Activated gamma-delta T cell (primary cell): ENCODE measurements around the gene NIPAL3.
A peak's percentile ranks its signal among the peaks of the same experiment; 100 is the strongest.

Experiments
- DNase-seq: peaks from one replicate; lab custom pipeline; 2025; lab: John Stamatoyannopoulos, UW

Gene NIPAL3

DNA sequence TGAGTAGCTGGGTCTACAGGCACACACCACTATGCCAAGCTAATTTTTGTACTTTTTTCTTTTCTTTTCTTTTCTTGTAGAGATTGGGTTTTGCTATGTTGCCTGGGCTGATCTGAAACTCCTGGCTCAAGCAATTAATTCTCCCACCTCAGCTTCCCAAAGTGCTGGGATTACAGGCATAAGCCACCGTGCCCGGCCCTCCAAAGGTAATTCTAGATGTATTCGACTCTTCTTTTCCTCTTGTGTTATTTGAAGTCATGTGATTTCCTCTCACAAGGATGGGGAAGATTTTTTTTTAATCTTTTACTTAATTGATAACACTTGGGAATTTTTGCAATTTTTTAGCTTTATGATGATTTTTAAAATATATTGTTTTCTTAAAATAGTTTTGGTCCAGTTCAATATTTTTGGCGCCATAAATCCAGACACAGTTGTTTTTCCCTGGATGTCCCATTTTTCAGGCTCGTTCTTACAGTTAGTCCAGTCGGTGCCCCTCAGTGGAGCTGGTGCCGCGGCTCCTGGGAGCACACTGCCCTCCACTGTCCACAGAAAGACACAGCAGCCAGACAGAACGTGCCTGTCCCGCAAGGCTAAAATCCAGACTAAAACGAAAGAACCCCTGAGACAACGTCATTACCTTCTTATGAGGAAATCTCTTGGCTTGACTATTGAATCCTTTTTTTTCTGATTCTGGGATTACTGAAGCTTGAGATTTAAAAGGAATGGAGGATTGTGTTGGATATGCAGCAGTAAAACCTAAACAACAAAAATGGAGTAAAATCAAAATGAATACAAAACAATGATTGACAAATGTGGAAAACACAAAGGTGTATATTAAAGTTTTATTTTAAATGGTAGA is 24.4 kb upstream of the NIPAL3 start:
- peak; percentile 21 for DNase-seq

GRCh38 chr1:24391882-24392603 is 23.6 kb upstream of the NIPAL3 start:
- DNase-seq: no peak

DNA sequence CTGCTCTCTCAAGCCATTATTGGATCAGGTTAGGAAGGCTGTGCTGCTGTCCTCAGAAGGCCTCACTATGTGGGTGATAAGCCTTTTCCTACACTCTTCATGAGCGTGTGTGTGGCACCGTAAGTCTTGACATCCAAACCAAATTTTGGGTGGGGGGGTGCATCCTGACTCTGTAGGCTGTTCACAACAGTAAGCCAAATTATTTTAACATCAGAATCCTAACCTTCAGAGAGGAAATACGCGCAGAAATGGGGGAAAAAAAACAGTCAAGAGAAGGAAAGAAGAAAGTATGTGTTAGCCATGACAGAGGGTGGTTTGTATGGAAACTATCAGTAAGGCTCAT is 23.0 kb upstream of the NIPAL3 start:
- DNase-seq: no peak

DNA sequence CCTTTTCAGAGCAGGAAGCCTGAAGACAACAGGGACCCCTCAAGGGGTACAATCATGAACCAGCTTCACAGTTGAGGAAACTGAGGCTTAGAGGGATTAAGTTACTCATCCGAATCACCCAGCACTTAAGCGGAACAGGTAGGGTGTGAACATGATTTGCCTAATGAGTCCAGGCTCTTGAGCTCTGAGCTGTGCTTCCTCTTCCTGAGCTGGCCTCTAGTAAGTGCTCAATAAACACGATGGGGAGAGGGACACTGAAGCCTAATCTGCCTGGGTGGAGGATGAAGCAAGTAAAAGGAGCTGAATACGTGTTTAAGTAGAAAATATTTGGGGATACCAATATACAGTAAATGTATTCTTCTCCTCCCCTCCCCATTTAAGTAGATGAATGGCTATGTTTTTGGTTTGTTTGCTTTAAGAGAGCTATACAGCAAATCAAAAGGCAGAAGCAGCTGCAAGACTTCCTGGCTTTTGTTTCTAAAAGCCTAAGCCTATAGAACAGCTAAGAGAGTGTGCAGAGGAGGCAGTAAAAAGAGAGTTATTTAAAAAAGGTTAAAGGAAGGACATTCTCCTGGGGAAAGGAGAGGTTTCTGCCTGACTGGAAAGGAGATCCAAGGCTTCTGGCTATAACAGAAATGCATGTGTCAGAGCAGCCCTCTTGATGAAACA is 22.5 kb upstream of the NIPAL3 start:
- no peak for DNase-seq

GRCh38 chr1:24393892-24394291 is 21.7 kb upstream of the NIPAL3 start:
- no peak for DNase-seq

GRCh38 chr1:24400065-24400464 is 15.5 kb upstream of the NIPAL3 start:
- no peak for DNase-seq

DNA sequence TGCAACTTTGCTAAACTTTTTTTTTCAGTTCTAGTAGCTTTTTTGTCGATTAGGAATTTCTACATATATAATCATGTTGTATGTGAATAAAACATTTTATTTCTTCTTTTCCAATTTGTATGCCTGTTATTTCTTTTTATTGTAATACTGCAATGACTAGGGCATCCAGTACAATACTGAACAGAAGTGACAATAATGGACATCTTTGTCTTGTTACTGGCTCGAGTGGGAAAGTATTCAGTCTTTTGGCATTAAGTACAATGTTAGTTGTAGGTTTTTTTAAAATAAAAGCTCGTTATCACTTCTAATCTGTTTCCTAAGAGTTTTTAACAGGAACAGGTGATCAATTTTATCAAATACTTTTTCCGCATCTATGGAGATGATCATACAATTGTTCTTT is 11.8 kb upstream of the NIPAL3 start:
- no peak for DNase-seq

GRCh38 chr1:24406788-24407187 is 8.8 kb upstream of the NIPAL3 start:
- DNase-seq: no peak

GRCh38 chr1:24409535-24409934 is 6.1 kb upstream of the NIPAL3 start:
- no peak for DNase-seq

GRCh38 chr1:24410750-24411149 is 4.9 kb upstream of the NIPAL3 start:
- DNase-seq: no peak

DNA sequence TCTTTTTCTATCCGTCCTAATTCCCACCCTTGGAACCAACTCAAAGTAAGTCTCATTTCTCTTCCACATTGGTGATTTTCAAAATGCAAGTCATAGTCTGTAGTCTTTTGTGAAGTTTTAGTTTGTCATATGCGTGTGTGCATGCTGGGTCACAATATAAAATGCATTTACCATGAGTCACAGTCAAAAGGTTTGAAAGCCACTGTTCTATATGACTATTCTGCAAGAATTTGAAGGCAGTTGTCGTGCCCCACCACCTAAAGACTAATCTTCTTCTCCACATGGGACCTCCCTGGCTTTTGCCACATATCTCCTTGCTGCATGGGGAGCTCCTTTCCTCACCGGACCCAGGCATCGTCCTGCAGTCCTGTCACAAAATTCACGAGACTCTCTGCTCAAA is 3.6 kb upstream of the NIPAL3 start:
- no peak for DNase-seq

DNA sequence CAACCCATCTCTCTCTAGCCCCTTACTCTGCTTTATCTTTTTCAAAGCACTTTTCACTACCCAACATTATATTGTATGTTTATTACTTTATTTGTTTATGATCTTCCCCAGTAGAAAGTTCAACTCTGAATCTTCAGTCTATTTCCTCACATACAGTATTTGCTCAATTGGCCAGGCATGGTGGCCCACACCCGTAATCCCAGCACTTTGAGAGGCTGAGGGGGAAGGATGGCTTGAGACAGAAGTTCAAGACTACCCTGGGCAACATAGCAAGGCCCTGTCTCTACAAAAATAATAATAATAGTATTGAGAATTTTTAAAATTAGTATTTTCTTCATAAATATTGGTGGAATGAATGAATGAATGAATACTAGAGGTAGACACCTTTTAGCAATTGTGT is 3.2 kb upstream of the NIPAL3 start:
- no peak for DNase-seq

GRCh38 chr1:24413350-24414163 is 2.0 kb upstream of the NIPAL3 start, which contains the start of gene STPG1:
Gene STPG1, minus strand, starts transcription at chr1:24413782. Its CDS starts 12,394 bp downstream, at chr1:24401388.
- DNase-seq: peak; percentile 23

GRCh38 chr1:24414775-24415333 is 748 bp upstream of the NIPAL3 start:
- DNase-seq: no peak

DNA sequence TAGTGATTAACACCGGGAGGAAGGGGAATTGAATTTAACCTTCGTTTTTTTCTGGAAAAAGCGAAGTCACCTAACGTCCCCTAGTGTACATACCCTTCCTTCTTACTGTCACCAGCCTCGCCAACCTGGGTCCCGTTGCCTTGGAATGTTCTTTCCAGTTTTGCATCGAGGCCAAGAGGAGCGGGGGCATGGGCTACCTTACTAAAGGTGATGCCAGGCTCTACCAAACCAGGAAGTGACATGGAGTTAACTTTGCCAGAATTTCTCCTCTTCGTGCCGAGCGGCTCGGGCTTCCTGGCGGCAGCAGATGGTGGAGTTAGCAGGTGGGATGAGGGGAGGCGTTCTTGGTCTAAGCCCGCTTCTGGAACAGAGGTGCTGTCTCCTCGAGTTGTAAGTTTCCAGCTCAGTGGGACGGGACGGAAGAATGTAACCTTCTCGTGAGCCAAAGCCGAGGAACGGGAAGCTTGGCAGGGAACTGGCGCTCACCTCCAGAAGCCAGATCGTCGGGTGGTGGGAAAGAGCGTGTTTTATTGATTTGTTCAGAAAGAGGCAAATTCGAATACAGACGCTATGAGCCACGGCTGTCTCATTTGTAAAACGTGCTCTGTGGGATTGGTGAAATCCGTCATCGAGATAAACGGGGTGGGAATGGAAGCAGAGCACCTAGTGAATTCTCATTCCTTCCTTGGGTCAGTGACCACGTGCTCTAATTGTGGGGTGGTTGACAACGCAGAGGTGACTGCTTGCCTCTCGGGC is 486 bp downstream of the NIPAL3 start:
- no peak for DNase-seq

DNA sequence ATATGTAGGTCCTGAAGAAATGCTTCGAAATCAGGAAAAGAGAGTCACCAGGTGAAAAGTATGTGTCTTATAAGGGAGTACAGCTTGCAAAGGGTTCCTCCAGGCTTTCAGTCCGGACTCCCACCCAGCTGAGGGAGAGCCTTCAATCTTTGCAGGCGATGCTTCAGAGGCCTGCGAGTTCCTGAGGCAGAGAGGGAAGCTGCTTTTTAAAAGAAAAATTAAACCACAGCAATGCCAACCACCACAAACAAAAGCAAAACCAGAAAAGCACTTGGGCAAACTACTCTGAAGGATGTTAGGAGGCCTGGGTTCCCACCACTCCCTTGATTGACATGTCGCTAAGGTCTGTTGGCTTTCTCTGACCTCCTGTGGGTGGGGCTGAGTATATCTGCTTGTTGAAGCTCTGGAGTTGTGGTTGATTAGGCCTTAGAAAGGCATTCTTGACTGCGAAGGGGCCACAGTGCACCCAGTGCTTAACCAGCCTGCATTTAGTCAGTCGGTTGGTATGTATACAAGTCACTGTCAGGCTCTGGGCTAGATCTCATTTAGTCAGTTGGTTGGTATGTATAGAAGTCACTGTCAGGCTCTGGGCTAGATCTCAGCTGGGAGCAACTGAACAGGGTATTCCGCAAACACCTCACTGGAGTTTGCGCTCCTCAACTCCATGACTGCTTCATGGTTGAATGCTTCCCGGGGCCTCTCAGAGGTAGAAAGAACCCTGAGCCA is 1.2 kb downstream of the NIPAL3 start:
- no peak for DNase-seq

DNA sequence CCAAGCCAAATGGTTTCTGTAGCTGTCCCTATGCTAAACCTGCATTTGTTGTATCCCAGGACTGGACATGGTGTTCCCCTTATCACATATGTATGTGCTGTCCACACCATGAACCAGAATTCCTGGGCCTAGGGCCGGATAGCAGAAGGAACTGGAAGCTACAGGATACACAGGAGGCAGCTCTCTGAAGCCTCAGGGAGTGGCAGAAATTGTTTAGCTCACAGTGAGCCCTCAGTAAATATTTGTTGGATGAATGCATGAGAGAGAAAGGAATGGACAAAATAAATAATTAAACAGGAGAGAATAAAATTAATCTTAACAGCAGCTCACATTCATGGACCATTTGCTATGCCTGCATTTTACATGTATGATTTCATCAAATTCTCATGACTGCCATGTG is 2.1 kb downstream of the NIPAL3 start:
- no peak for DNase-seq

- no peak for DNase-seq
These were observed 3.5 kb downstream of the NIPAL3 start for GRCh38 chr1:24418898-24419628.

GRCh38 chr1:24420547-24420946 is 4.9 kb downstream of the NIPAL3 start:
- no peak for DNase-seq
